GM18505 (cell line): Measurements from ENCODE around the gene ZC3HAV1L.
"Not testable (repeated sequence)": the region's sequence is repeated elsewhere in the genome, so short reads cannot be mapped to it uniquely, and the experiment has no call there.

Experiments used
- ATAC-seq: cut with Tn5 transposase; IDR thresholded peaks from one replicate; pipeline ENCODE4 v1.9.1; 2021; ENCODE audit not compliant: unreplicated experiment
- POLR2A ChIP-seq: IDR thresholded peaks from 4 replicates; pipeline ENCODE4 v1.6.1; 2011; ENCODE audit warnings: borderline replicate concordance; ENCODE audit not compliant: insufficient read depth, insufficient read length; ENCODE audit errors: extremely low read depth

The ZC3HAV1L gene

GRCh38 chr7:139044813-139045794 lies 9.3 kb upstream of the ZC3HAV1L start:
- no peak for TF ChIP-seq POLR2A
- peak; percentile 48 for ATAC-seq

- no peak for ATAC-seq
- no peak for TF ChIP-seq POLR2A
Observed at GRCh38 chr7:139043823-139044812, 8.3 kb upstream of the ZC3HAV1L start.

GRCh38 chr7:139041378-139042085 lies 5.7 kb upstream of the ZC3HAV1L start:
- ATAC-seq: no peak
- TF ChIP-seq POLR2A: no peak

GRCh38 chr7:139038691-139039090 lies 2.8 kb upstream of the ZC3HAV1L start:
- no peak for ATAC-seq
- no peak for TF ChIP-seq POLR2A

GRCh38 chr7:139036901-139037300 lies 1.1 kb upstream of the ZC3HAV1L start:
- ATAC-seq: no peak
- TF ChIP-seq POLR2A: no peak

GRCh38 chr7:139034855-139035585 lies 822 bp downstream of the ZC3HAV1L start:
- peak; percentile 34 for ATAC-seq

GRCh38 chr7:139034336-139034735 lies 1.5 kb downstream of the ZC3HAV1L start:
- no peak for TF ChIP-seq POLR2A

More at GRCh38 chr7:139034855-139035585, 822 bp downstream of the ZC3HAV1L start:
- no peak for TF ChIP-seq POLR2A

GRCh38 chr7:139033346-139034114 lies 2.3 kb downstream of the ZC3HAV1L start:
- ATAC-seq: no peak
- TF ChIP-seq POLR2A: no peak

More at GRCh38 chr7:139034336-139034735, 1.5 kb downstream of the ZC3HAV1L start:
- no peak for ATAC-seq

- ATAC-seq: no peak
- TF ChIP-seq POLR2A: no peak
Observed at GRCh38 chr7:139032473-139032872, 3.4 kb downstream of the ZC3HAV1L start.

GRCh38 chr7:139029353-139029752 lies 6.5 kb downstream of the ZC3HAV1L start:
- ATAC-seq: no peak

GRCh38 chr7:139026551-139026950 lies 9.3 kb downstream of the ZC3HAV1L start:
- no peak for ATAC-seq
- TF ChIP-seq POLR2A: no peak

More at GRCh38 chr7:139029353-139029752, 6.5 kb downstream of the ZC3HAV1L start:
- TF ChIP-seq POLR2A: no peak

- not testable (repeated sequence) for ATAC-seq
Observed at GRCh38 chr7:139025861-139026260, 10.0 kb downstream of the ZC3HAV1L start.
